ENCODE results near the gene ADGRV1.
"Not testable (repeated sequence)": the region's sequence is repeated elsewhere in the genome, so short reads cannot be mapped to it uniquely, and the experiment has no call there.

The ADGRV1 gene

GRCh38 chr5:90985341-90985740 lies 426.7 kb downstream of the ADGRV1 start:
- DNase-seq (ENCODE audit: low read depth) = no peak

DNA sequence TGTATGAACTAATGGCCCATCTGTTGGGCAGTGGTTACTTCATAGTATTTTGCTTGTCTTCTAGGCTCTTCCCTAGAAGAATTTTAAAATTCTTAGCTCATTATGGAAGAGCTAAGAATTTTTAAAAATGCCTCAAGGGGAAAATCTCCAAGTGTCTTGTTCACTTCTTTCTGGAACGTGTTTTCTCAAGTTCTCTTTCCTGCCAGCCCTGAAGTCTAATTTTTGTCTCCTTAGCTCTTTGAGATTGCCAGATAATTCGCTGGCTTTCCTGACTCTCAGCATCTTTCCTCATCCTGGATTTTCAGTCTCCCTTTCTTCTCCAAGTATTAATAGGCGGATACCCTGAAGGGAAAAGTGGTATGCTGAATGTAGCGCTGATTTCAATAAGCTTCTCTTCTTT lies 429.1 kb downstream of the ADGRV1 start:
- no peak for DNase-seq (ENCODE audit: low read depth)

DNA sequence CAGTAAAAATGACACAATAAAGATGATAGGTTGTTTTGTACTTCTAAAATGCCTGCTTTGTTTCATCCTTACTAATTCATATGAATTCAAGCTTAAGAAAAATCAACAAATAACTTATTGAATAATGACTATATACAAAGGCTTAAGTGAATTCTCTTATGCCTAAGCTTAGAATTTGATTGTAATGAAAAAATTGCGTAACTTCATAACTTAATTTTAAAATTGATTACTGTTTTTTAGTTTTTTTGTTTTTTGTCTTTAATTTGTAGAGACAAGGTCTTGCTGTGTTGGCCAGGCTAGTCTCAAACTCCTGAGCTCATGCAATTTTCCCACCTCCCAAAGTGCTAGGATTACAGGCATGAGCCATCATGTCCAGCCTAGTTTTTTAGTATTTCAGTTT lies 432.6 kb downstream of the ADGRV1 start:
- no peak for DNase-seq (ENCODE audit: low read depth)

DNA sequence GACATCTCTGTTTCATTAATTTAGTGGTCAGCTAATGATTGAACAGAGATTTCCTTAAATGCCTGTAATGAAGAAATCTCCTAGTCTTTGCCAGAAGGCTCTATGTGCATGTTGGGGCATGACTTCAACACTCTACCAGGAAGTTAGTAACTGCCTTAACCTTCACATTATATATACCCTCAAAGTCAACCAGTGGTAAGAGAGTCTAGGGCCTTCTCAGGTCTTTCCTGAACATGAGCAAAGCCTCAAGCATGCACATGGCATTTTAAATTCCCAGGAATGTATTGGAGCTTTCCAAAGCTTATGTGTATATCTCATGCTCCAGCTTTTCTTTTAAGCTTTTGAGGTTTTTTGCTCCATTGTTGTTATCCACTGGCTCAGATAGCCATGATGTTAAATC lies 436.2 kb downstream of the ADGRV1 start:
- DNase-seq (ENCODE audit: low read depth) = no peak

DNA sequence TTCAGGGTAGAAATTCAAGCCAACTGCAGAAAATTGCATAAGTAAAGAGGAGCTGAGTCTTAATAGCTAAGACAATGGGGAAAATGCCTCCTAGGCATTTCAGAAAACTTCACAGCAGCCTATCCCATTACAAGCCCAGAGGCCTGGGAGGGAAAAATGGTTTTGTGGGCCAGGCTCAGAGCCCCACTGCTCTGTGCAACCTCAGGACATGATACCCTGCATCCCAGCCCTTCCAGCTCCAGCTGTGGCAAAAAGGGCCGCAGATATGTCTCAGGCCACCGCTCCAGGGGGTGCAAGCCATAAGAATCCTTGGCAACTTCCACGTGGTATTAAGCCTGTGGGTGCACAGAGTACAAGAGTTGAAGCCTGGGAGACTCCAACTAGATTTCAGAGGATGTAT lies 437.5 kb downstream of the ADGRV1 start:
- DNase-seq (ENCODE audit: low read depth) = no peak

DNA sequence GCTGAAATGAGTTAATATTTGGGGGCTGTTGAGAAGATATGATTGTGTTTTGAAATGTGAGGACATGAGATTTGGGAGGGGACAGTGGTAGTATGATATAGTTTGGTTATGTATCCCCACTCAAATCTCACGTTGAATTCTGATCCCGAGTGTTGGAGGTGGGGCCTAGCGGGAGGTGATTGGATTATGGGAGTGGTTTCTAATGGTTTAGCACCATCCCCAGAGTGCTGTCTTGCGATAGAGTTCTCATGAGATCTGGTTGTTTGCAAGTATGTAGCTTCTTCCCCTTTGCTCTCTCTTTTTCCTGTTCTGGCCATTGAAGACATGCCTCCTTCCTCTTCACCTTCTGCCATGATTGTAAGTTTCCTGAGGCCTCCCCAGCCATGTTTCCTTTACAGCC lies 438.5 kb downstream of the ADGRV1 start:
- no peak for DNase-seq (ENCODE audit: low read depth)

DNA sequence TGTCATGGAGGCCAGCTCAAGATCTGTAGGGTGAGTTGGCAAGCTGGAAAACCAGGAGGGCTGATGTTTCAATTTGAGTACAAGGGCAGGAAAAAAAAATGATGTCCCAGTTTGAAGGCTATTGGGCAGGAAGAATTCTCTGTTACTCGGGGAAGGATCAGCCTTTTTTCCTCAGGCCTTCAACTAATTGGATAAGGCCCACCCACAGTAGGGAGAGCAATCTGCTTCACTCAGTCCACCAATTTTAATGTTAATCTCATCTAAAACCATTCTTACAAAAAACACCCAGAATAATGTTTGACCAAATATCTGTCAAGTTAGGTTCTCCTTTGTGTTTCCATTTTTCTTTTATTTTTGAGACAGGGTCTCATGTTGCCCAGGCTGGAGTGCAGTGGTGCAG lies 442.1 kb downstream of the ADGRV1 start:
- DNase-seq (ENCODE audit: low read depth) = no peak

DNA sequence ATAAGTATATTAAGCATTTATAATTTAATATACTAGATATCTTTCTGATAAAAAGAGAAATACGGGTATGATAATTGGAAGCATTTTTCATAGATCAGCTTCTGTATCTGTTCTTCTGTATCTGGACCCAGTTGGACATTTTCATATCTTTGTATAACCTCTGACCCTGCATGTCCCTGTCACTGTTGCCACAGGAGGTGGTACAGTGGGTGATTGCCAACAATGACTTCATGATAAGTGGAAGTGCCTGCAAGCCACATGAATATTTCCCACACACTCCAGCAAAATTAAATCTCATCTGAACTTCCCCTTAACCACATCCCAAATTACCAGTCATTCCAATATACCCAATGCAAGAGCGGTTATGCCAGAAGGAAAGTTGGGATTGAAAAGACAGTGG lies 448.1 kb downstream of the ADGRV1 start:
- DNase-seq (ENCODE audit: low read depth) = no peak

DNA sequence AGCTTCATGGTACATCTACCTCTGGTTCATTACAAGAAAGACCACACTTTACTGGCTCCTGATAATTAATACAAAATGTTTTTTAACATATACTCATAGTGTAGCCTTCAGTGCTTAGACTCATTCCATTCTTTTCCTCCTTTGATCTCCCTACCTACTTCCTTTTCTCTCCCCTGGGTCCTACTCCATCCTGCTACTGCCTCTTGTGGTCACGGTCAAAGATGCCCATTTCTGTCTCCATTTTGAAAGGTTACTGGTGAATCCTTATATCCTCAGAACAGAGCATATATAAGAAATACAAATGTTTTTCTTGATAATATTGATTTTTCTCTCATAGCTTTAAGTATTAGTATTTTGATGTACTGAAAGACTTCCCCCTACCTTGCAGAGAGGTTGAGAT lies 448.7 kb downstream of the ADGRV1 start:
- DNase-seq (ENCODE audit: low read depth) = no peak

DNA sequence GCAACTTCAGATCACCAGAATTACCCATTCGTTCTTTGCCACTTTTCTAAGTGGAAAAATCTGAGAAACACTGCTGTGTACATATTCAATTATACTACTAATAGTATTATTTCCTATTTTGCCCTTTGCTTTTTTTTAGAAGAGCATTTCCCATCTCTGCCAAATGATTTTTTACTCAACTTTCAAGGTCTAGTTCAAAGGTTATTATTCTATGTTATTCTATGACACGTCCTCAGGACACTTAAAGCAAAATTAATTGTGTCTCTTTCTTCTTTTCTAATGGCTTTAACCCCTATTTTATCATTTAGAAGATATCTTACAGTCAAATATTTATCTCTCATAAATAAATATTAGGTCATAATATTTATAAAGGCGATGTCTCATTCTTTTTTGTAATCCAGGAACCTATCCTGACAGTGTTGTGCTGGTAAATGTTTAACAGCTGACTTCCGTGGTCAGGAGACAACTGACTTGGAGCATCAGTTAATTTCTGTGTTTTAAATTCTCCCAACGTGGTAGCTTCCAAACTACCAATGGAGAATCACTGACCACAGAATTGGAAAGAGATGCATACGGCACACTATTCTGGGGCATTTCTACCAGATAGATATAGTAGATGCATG lies 449.3 kb downstream of the ADGRV1 start:
- no peak for DNase-seq (ENCODE audit: low read depth)

DNA sequence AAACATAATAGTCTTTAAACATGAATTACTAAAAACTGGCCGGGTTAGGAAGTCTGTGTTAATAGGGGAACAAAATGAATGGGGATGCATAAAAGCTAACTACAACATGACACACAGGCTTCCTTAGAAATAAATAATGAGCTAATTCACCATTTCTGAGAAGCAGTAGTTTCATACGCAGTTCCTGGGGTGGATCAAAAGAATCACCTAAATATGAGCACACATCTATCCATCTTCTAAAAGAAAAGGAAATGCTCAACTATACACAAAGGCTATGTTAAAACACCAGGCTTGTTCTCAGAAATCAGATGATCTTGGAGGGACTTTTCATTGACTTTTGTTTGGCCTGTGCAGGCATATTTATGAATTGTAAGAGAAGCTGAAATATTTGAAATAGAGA lies 451.5 kb downstream of the ADGRV1 start:
- no peak for DNase-seq (ENCODE audit: low read depth)

GRCh38 chr5:91011029-91011428 lies 452.4 kb downstream of the ADGRV1 start:
- no peak for DNase-seq (ENCODE audit: low read depth)

GRCh38 chr5:91012867-91013266 lies 454.3 kb downstream of the ADGRV1 start:
- not testable (repeated sequence) for DNase-seq (ENCODE audit: low read depth)

DNA sequence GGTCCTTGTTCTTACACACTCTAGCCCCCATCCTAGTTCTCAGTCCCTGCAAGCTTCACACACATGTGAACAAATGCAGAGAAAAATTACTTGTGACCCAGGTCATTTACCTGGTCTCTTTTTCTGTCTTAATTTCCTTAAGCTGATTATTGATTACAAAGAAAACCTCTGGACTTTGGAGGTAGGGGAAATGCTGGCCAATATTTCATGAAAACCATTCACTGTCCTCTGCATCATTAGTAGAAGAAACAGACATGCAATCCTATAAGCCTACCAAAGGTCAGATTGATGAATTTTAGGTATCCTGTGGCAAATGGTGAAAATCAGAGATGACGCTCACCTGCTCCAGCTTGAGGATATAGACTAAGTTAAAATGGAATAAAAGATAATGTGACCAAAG lies 457.7 kb downstream of the ADGRV1 start:
- DNase-seq (ENCODE audit: low read depth) = no peak

DNA sequence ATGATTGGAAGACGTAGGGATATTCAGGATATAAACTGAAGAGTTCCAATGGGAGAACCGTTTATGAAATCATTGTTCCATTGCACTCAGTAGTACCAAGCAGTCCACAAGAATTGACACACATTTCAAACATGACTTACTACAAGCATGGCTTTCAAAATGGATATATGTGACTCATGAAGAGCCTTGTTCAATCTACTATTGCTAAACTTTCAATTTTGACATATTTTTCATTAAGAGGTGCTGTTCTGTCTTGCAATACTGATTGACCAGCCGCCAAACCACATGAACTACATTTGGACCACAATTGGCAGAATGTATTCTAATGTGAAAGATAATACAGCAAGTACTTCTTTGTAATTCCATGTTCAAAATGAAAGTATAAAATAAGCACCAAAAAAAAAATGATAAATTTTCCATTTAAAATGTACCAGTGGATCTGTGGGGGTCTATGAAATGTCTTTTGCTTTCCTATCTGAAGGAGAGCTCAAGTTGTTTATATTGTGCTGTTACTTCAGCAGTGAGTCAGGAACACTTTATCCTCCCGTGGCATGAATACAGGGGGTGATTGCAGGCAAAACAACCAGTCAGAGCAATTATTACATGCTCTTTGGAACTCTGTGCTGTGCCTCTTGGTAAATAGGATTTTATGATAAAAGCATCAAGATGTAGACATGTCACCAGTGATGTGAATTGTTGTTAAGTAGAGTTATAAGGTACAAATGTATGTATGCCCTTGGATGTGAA lies 458.5 kb downstream of the ADGRV1 start:
- no peak for DNase-seq (ENCODE audit: low read depth)

GRCh38 chr5:91018200-91018599 lies 459.6 kb downstream of the ADGRV1 start:
- DNase-seq (ENCODE audit: low read depth) = no peak

- DNase-seq (ENCODE audit: low read depth) = no peak
These were observed 460.2 kb downstream of the ADGRV1 start for GRCh38 chr5:91018712-91019371.

DNA sequence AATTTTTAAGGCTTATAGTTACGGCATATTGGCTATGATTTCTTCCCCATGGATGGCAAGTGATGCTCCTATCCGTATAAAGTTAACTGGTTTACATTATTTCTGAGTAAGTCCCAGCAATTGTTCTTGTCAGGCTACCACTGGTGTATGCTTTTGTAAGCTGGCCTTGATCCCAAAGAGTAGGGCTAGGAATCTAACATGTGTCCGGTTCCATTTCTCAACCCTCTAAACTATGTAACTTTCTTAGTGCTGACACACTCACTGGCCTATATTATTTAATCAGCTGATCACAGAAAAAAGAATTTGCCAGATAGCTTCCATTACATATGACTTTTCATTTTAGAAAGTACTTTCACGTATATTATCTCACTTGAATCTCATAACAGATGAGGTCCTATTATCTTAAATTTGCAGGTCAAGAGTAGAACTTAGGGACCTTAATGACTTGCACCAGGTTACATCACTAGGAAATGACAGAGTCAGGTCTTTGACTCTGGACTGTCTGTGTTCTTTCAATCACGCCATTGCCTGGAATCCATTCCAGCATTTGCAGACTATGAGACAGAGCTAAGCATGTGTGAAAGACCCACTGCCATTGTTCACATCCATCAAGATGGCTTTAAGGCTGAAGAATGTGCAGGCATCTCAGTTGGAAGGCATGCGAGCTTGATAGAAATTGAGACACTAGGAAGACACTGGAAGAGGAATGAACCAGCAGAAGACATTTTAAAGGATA lies 461.6 kb downstream of the ADGRV1 start:
- DNase-seq (ENCODE audit: low read depth) = no peak

DNA sequence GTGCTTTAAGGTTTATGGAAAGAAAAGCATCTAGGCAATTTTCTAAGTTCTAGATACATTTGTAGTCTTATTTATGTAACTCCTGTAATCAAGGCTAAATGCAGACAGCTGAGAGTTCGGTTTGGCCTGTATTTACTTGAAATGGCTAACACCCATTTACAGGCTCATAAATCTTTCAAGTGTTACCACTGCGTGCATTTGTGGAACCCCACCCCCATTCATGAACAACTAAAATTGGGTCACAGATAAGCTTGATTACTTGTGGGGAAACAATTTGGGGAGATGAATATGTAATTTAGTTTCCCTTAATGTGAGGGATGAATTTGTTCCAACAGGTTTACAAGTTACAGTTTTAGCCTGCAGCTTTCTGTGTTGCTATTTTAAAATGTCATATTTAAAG lies 463.9 kb downstream of the ADGRV1 start:
- DNase-seq (ENCODE audit: low read depth) = no peak

DNA sequence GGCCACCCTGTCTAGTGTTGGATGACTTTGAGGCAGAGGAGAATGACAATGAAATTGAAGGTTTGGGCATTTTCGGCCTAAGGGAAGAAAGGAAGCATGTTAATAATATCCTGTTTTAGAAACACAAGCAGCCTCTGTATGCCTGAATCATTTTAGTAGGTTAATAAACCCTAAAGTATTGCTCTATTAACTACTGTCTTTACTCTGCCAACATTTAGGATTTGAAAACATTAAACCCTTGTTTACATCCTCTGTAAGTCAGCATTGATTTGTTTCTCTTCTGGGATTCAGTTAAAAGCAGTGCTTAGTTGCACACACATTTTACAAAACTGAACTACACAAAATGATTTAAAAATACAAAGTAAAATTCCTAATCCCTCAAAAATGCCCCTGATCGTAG lies 465.6 kb downstream of the ADGRV1 start:
- no peak for DNase-seq (ENCODE audit: low read depth)

DNA sequence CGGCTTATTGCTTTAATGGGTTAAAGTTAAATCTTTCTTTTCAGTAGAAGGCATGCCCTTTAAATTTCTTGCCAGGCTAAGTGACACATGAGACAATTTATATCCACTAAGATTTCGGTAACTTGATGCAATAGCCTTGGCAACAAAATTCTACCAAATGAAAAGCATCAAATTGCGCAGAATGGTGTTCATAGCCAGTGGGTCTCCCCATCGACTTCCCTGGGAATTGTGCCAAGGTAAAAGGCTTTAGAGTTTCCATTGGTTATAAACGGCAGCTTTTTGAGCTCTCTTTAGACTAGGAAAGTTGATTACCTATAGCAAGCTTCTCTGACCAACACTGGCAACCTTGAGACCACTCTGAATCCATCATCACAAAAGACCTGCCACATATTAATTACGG lies 466.1 kb downstream of the ADGRV1 start:
- DNase-seq (ENCODE audit: low read depth) = no peak

- DNase-seq (ENCODE audit: low read depth) = no peak
These were observed 466.9 kb downstream of the ADGRV1 start for GRCh38 chr5:91025449-91025848.

DNA sequence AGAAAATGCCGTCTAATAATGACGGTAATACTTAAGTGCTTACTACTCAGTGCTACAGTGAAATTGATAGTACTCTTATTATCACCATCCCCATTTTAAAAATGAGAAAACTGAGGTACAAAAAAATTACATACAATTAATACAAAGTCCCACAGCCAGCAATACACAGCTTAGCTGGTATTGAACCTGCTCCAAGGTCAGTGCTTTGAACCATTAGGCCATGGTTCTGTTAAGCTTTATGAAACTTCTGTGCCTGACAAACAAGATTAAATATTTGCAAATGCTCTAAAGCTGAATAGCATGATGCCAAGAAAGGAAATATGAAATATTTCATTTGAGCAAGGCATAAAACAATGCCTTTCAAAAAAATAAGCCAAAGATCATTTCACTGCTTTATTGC lies 467.4 kb downstream of the ADGRV1 start:
- DNase-seq (ENCODE audit: low read depth) = no peak

Data from stimulated activated CD8-positive, alpha-beta memory T cell treated with anti-CD3 and anti-CD28 coated beads, Interleukin-4, amount 100 ng/mL, for 24 hours (primary cell).